IMR-90 (cell line): Measurements from ENCODE around the gene SGSH. TPM values are rescaled to one million over a fixed set of nuclear protein-coding genes. Genes with fewer than 3 reads are reported as not detected.

Source experiments
- ATAC-seq: fragments of 200-7000 bp; cut with Tn5 transposase; 2 replicates; pipeline ENCODE4 v1.9.1; 2020; ENCODE audit warnings: low read depth, mild to moderate bottlenecking, moderate library complexity
- BruUV-seq: library from RNA; stranded (reverse); fragments of 400-500 nt; replicated peaks from 2 replicates; lab custom pipeline; 2021; lab: Mats Ljungman, UMichigan
- CTCF ChIA-PET: fragments of 300-600 bp; formaldehyde crosslinking; extraction: SDS; loops from one replicate; lab custom pipeline; 2021; ENCODE audit warnings: antibody characterized with exemption; lab: Yijun Ruan, JAX
- POLR2A ChIA-PET: fragments of 300-600 bp; sonication (Branson Sonifier 250); formaldehyde crosslinking; loops from one replicate; lab custom pipeline; 2022; ENCODE audit warnings: antibody characterized with exemption; ENCODE audit not compliant: unreplicated experiment; lab: Charles Lee
- DNase-seq: peaks from one replicate; pipeline ENCODE4 v3.0.0; 2013
- H2AFZ ChIP-seq: replicated peaks from 2 replicates; pipeline ENCODE3; 2013; ENCODE audit warnings: low read length, mild to moderate bottlenecking; ENCODE audit not compliant: poor library complexity
- H2AK5ac ChIP-seq: 2 replicates; pipeline ENCODE4 v1.6.1; 2013; ENCODE audit warnings: low read depth, low read length, inconsistent platforms
- H2AK9ac ChIP-seq: replicated peaks from 2 replicates; pipeline ENCODE3; 2013; ENCODE audit warnings: mild to moderate bottlenecking, low read depth, low read length, moderate library complexity; ENCODE audit not compliant: poor library complexity
- H2BK120ac ChIP-seq: 2 replicates; pipeline ENCODE4 v1.6.1; 2013; ENCODE audit warnings: low read depth, low read length, inconsistent platforms
- H2BK15ac ChIP-seq: 3 replicates; pipeline ENCODE4 v1.6.1; 2013; ENCODE audit warnings: low read depth, low read length, inconsistent platforms
- H2BK20ac ChIP-seq: 2 replicates; pipeline ENCODE4 v1.6.1; 2013; ENCODE audit warnings: low read depth, mild to moderate bottlenecking, inconsistent platforms, low read length, moderate library complexity
- H2BK5ac ChIP-seq: 2 replicates; pipeline ENCODE4 v1.6.1; 2013; ENCODE audit warnings: mild to moderate bottlenecking, low read depth, low read length, inconsistent platforms; ENCODE audit not compliant: poor library complexity, severe bottlenecking
- H3K14ac ChIP-seq: replicated peaks from 2 replicates; pipeline ENCODE4 v1.6.1; 2013; ENCODE audit warnings: low read depth, low read length, inconsistent platforms
- H3K18ac ChIP-seq: 2 replicates; pipeline ENCODE4 v1.6.1; 2013; ENCODE audit warnings: low read depth, low read length, control low read depth
- H3K23ac ChIP-seq: 2 replicates; pipeline ENCODE4 v1.6.1; 2013; ENCODE audit warnings: low read depth, low read length, inconsistent platforms
- H3K27ac ChIP-seq: 2 replicates; pipeline ENCODE4 v1.5.1; 2013; ENCODE audit warnings: mild to moderate bottlenecking, control low read depth, low read length; ENCODE audit not compliant: insufficient read depth
- H3K27me3 ChIP-seq: 2 replicates; pipeline ENCODE4 v1.6.1; 2013; ENCODE audit warnings: low read length; ENCODE audit not compliant: control insufficient read depth, insufficient read depth
- H3K36me3 ChIP-seq: 2 replicates; pipeline ENCODE4 v1.6.1; 2013; ENCODE audit warnings: low read length, mixed read lengths; ENCODE audit not compliant: control insufficient read depth, insufficient read depth
- H3K4ac ChIP-seq: 2 replicates; pipeline ENCODE4 v1.6.1; 2013; ENCODE audit warnings: low read depth, low read length, inconsistent platforms
- H3K4me1 ChIP-seq: 2 replicates; pipeline ENCODE4 v1.6.1; 2013; ENCODE audit warnings: low read length, mixed read lengths; ENCODE audit not compliant: control insufficient read depth, insufficient read depth
- H3K4me2 ChIP-seq: 2 replicates; pipeline ENCODE4 v1.6.1; 2013; ENCODE audit warnings: low read depth, mild to moderate bottlenecking, control low read depth, low read length, moderate library complexity
- H3K4me3 ChIP-seq: 2 replicates; pipeline ENCODE4 v1.5.1; 2013; ENCODE audit warnings: low read depth, mild to moderate bottlenecking, control low read depth, low read length, moderate library complexity; ENCODE audit not compliant: insufficient read depth
- H3K56ac ChIP-seq: 2 replicates; pipeline ENCODE4 v1.6.1; 2013; ENCODE audit warnings: low read length, inconsistent platforms; ENCODE audit not compliant: insufficient read depth; ENCODE audit errors: extremely low read depth
- H3K79me1 ChIP-seq, 2 experiments: 2 replicates each; pipeline ENCODE4 v1.6.1; 2013; ENCODE audit warnings: low read length in 2 of 2, inconsistent platforms in 1 of 2, low read depth in 1 of 2
- H3K9ac ChIP-seq: 2 replicates; pipeline ENCODE4 v1.6.1; 2013; ENCODE audit warnings: low read depth, low read length, control low read depth
- H3K9me1 ChIP-seq: 2 replicates; pipeline ENCODE4 v1.6.1; 2013; ENCODE audit warnings: low read length, inconsistent platforms; ENCODE audit not compliant: insufficient read depth
- H3K9me3 ChIP-seq: 2 replicates; pipeline ENCODE4 v1.6.1; 2013; ENCODE audit warnings: low read length; ENCODE audit not compliant: control insufficient read depth, insufficient read depth
- H4K20me1 ChIP-seq: 2 replicates; pipeline ENCODE4 v1.6.1; 2013; ENCODE audit warnings: low read length, inconsistent platforms; ENCODE audit not compliant: insufficient read depth
- H4K5ac ChIP-seq: 2 replicates; pipeline ENCODE4 v1.6.1; 2013; ENCODE audit warnings: mild to moderate bottlenecking, low read depth, low read length, control low read depth
- H4K8ac ChIP-seq, 2 experiments: 2 replicates each; pipeline ENCODE4 v1.6.1; 2013; ENCODE audit warnings: low read depth in 2 of 2, low read length in 2 of 2, control low read depth in 1 of 2, inconsistent platforms in 1 of 2
- H4K91ac ChIP-seq: 2 replicates; pipeline ENCODE4 v1.6.1; 2013; ENCODE audit warnings: low read depth, low read length, inconsistent platforms; ENCODE audit not compliant: insufficient read depth
- CEBPB ChIP-seq: IDR thresholded peaks from 2 replicates; pipeline ENCODE4 v1.6.1; 2012; ENCODE audit warnings: low read depth, low read length, improper control_type of control experiment
- CHD1 ChIP-seq: IDR thresholded peaks from 2 replicates; pipeline ENCODE4 v1.6.1; 2012; ENCODE audit warnings: low read depth, low read length, improper control_type of control experiment
- MAFK ChIP-seq: IDR thresholded peaks from 2 replicates; pipeline ENCODE4 v1.6.1; 2012; ENCODE audit warnings: low read depth, low read length, improper control_type of control experiment
- MXI1 ChIP-seq: IDR thresholded peaks from 2 replicates; pipeline ENCODE4 v1.6.1; 2012; ENCODE audit warnings: low read depth, mild to moderate bottlenecking, low read length, moderate library complexity, borderline replicate concordance
- NFE2L2 ChIP-seq: fragments of 150-350 bp; IDR thresholded peaks from 2 replicates; pipeline ENCODE4 v1.6.1; 2016; ENCODE audit warnings: low read depth, mild to moderate bottlenecking, low read length
- POLR2A ChIP-seq: IDR thresholded peaks from 2 replicates; pipeline ENCODE4 v1.6.1; 2012; ENCODE audit warnings: mild to moderate bottlenecking, low read depth, low read length
- RCOR1 ChIP-seq: IDR thresholded peaks from 2 replicates; pipeline ENCODE4 v1.6.1; 2012; ENCODE audit warnings: mild to moderate bottlenecking, low read length, improper control_type of control experiment; ENCODE audit not compliant: insufficient replicate concordance
- SMC3 ChIP-seq: fragments of 150-350 bp; IDR thresholded peaks from 2 replicates; pipeline ENCODE4 v1.6.1; 2016; ENCODE audit warnings: low read depth, mild to moderate bottlenecking, antibody characterized with exemption, low read length, moderate library complexity
- WGBS, 2 experiments: methylation state at CpG; one replicate each; pipeline versions ENCODE4 v1.1.5 to v1.1.7; 2013; ENCODE audit warnings: missing lambda C conversion rate in 2 of 2; ENCODE audit not compliant: insufficient read length in 1 of 2; ENCODE audit errors: extremely low coverage in 2 of 2; 5-methylcytosine and 5-hydroxymethylcytosine counted together
- dilution Hi-C: fragments of 300-500 bp; cut with HindIII; formaldehyde crosslinking; loops from one replicate; pipeline ENCODE4 v1.14.3; 2018; ENCODE audit warnings: low sequenced_read_pairs; ENCODE audit not compliant: unreplicated experiment
- in situ Hi-C: fragments of 300-500 bp; cut with MboI; formaldehyde crosslinking; loops from 3 replicates; pipeline ENCODE4 v1.14.3; 2019; ENCODE audit warnings: low sequenced_read_pairs, inconsistent platforms, mixed read lengths
- intact Hi-C: fragments of 100-400 bp; cut with micrococcal nuclease; formaldehyde crosslinking; loops from 2 replicates; pipeline ENCODE4 v1.10.0; 2022
- polyA plus RNA-seq, 3 experiments: library from polyadenylated mRNA; depleted of rRNA; stranded (reverse); fragments of >200 nt; gene quantifications; 2 replicates each; pipeline ENCODE4 v1.2.3, GENCODE V29; 2012; ENCODE audit warnings: low replicate concordance in 1 of 3
- total RNA-seq: library from RNA; depleted of rRNA; stranded (reverse); fragments of >200 nt; gene quantifications from 2 replicates; pipeline ENCODE4 v1.2.3, GENCODE V29; 2012
- TF ChIP-seq, protein P1 (sequence below): fragments of 150-350 bp; IDR thresholded peaks from 2 replicates; pipeline ENCODE4 v1.6.1; 2017; ENCODE audit warnings: mild to moderate bottlenecking, antibody characterized with exemption, low read length, low read depth
- TF ChIP-seq, protein P2 (sequence below): fragments of 150-350 bp; IDR thresholded peaks from 2 replicates; pipeline ENCODE4 v1.6.1; 2016; ENCODE audit warnings: low read depth, mild to moderate bottlenecking, low read length, moderate library complexity, borderline replicate concordance

SGSH gene
- total and polyA plus RNA-seq, 2 of the 4 experiments (the other 2 are of a cell fraction), result 3.0 to 41.5 TPM

GRCh38 chr17:80259457-80260068, 39.4 kb upstream of the SGSH start:
- Histone ChIP-seq H3K18ac (peak overlapping the region; percentile 42; the same call in 1 of the 2 replicates), H2BK20ac (no peak overlapping the region; the same call in 1 of the 2 replicates), H2BK120ac (peak overlapping the region; percentile 71), H3K14ac (peak overlapping the region; percentile 81; the same call in 1 of the 2 replicates), H3K56ac (peak overlapping the region; percentile 43; the same call in 1 of the 2 replicates), H2AK5ac (peak overlapping the region; percentile 59), H4K8ac (peak overlapping the region; percentile 47 to 71; a peak in 2 of 4 replicates), H3K4me2 (peak overlapping the region; percentile 96), H2BK5ac (peak overlapping the region; percentile 48), H4K5ac (no peak overlapping the region), H4K20me1 (no peaks in the 10 kb centered on the region), H4K91ac (peak overlapping the region; percentile 66), H3K9ac (peak overlapping the region; percentile 44), H3K36me3 (peaks cover 2% of the 10 kb centered on the region; the same call in 1 of the 2 replicates), H3K27ac (peak overlapping the region; percentile 49), H3K4me3 (peak overlapping the region; percentile 56), H3K27me3 (no peaks in the 10 kb centered on the region), H2AFZ (peak overlapping the region; percentile 94), H3K79me1 (peaks cover 12 to 36% of the 10 kb centered on the region in 2 experiments; a peak in 2 of 4 replicates), H3K9me3 (no peaks in the 10 kb centered on the region), H3K23ac (peak overlapping the region; percentile 94; the same call in 1 of the 2 replicates), H2BK15ac (no peak overlapping the region), H3K4ac (peak overlapping the region; percentile 82), H2AK9ac (peak overlapping the region; percentile 93), H3K9me1 (peaks cover 3% of the 10 kb centered on the region; the same call in 1 of the 2 replicates), H3K4me1 (peaks cover 24% of the 10 kb centered on the region)
- DNase-seq, result peak; percentile 12
- WGBS, 2 experiments, result 52% methylated on average over 6 of the region's 18 CpGs; no CpG with 5 or more reads in 1 of the 2 experiments
- ChIA-PET POLR2A (no interaction called here), CTCF (no interaction called here)
- TF ChIP-seq MAFK, result no peak
- no peak for TF ChIP-seq POLR2A
- TF ChIP-seq CEBPB, result no peak
- TF ChIP-seq MXI1, result no peak
- TF ChIP-seq, protein P1, sequence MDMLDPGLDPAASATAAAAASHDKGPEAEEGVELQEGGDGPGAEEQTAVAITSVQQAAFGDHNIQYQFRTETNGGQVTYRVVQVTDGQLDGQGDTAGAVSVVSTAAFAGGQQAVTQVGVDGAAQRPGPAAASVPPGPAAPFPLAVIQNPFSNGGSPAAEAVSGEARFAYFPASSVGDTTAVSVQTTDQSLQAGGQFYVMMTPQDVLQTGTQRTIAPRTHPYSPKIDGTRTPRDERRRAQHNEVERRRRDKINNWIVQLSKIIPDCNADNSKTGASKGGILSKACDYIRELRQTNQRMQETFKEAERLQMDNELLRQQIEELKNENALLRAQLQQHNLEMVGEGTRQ, result no peak
- TF ChIP-seq, protein P2, sequence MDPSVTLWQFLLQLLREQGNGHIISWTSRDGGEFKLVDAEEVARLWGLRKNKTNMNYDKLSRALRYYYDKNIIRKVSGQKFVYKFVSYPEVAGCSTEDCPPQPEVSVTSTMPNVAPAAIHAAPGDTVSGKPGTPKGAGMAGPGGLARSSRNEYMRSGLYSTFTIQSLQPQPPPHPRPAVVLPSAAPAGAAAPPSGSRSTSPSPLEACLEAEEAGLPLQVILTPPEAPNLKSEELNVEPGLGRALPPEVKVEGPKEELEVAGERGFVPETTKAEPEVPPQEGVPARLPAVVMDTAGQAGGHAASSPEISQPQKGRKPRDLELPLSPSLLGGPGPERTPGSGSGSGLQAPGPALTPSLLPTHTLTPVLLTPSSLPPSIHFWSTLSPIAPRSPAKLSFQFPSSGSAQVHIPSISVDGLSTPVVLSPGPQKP, result no peak
- TF ChIP-seq CHD1, result no peak
- no peak for TF ChIP-seq NFE2L2
- TF ChIP-seq RCOR1, result no peak
- no peak for TF ChIP-seq SMC3
- ATAC-seq, result no peak
- in situ Hi-C loops (no loop called here), intact Hi-C loops (loop anchor here (5.0 to 10.0 kb wide), 3 partner anchors 37 to 252 kb away; partner anchors contain the start of genes SGSH and SLC26A11), dilution Hi-C loops (no loop called here)
- BruUV-seq, result no TSS peak
